ENCODE results near the gene KIRREL1.
A peak's percentile ranks its signal among the peaks of the same experiment; 100 is the strongest.

GRCh38 chr1:158013840-158014730, 20.6 kb downstream of the KIRREL1 start:
- TF ChIP-seq CTCF (IDR thresholded peaks at IDR 0.05) = peak; percentile 10
- no peak for TF ChIP-seq EZH2 (IDR thresholded peaks at IDR 0.05)
- no peak for TF ChIP-seq EZH2phosphoT487 (IDR thresholded peaks at IDR 0.05)

Measured in neural progenitor cell (in vitro differentiated cells).